Mesenchymal stem cell (in vitro differentiated cells and primary cell): Measurements from ENCODE around the gene FTO.

Experiments used
- DNase-seq: peaks from one replicate; pipeline ENCODE4 v3.0.0-alpha.2; 2013
- H2AFZ ChIP-seq: one replicate; pipeline ENCODE4 v1.6.1; 2013; ENCODE audit warnings: low read depth, mild to moderate bottlenecking, control low read depth, inconsistent platforms, low read length, moderate library complexity
- H2AK5ac ChIP-seq: 2 replicates; pipeline ENCODE4 v1.6.1; 2013; ENCODE audit warnings: low read length, moderate library complexity, mild to moderate bottlenecking, inconsistent platforms; ENCODE audit not compliant: severe bottlenecking
- H2BK120ac ChIP-seq: one replicate; pipeline ENCODE4 v1.6.1; 2013; ENCODE audit warnings: low read depth, mild to moderate bottlenecking, inconsistent platforms, low read length, moderate library complexity
- H2BK12ac ChIP-seq, 2 experiments: one replicate each; pipeline ENCODE4 v1.6.1; 2013; ENCODE audit warnings: inconsistent platforms in 2 of 2, low read length in 2 of 2, mild to moderate bottlenecking in 2 of 2, moderate library complexity in 2 of 2, control low read depth in 1 of 2
- H2BK15ac ChIP-seq: one replicate; pipeline ENCODE4 v1.6.1; 2013; ENCODE audit warnings: mild to moderate bottlenecking, low read depth, inconsistent platforms; ENCODE audit not compliant: poor library complexity, severe bottlenecking
- H2BK5ac ChIP-seq: 2 replicates; pipeline ENCODE4 v1.6.1; 2013; ENCODE audit warnings: low read depth, mild to moderate bottlenecking, low read length, control low read depth, inconsistent platforms; ENCODE audit not compliant: poor library complexity, severe bottlenecking
- H3K14ac ChIP-seq, 2 experiments: one replicate each; pipeline ENCODE4 v1.6.1; 2013; ENCODE audit warnings: inconsistent platforms in 2 of 2, low read length in 2 of 2, control low read depth in 1 of 2, mild to moderate bottlenecking in 1 of 2, moderate library complexity in 1 of 2
- H3K18ac ChIP-seq, 2 experiments: one replicate each; pipeline ENCODE4 v1.6.1; 2013; ENCODE audit warnings: inconsistent platforms in 2 of 2, low read length in 2 of 2, control low read depth in 1 of 2, low read depth in 1 of 2, mild to moderate bottlenecking in 1 of 2
- H3K23ac ChIP-seq, 2 experiments: one replicate each; pipeline ENCODE4 v1.6.1; 2013; ENCODE audit warnings: inconsistent platforms in 2 of 2, low read length in 2 of 2, mild to moderate bottlenecking in 2 of 2, moderate library complexity in 2 of 2, control low read depth in 1 of 2
- H3K27ac ChIP-seq: 2 replicates; pipeline ENCODE4 v1.5.1; 2013; ENCODE audit warnings: mild to moderate bottlenecking, moderate library complexity, low read length, control low read depth, inconsistent platforms; ENCODE audit not compliant: poor library complexity, severe bottlenecking
- H3K27me3 ChIP-seq, 2 experiments: 2 replicates each; pipeline versions ENCODE4 v1.6.1 to v1.7.0; 2013; ENCODE audit warnings: low read length in 2 of 2, mild to moderate bottlenecking in 2 of 2, moderate library complexity in 2 of 2, control low read depth in 1 of 2, inconsistent platforms in 1 of 2; ENCODE audit not compliant: control insufficient read depth in 1 of 2, insufficient read depth in 1 of 2
- H3K36me3 ChIP-seq, 2 experiments: 2 replicates each; pipeline versions ENCODE4 v1.6.1 to v1.7.0; 2013; ENCODE audit warnings: low read length in 2 of 2, control low read depth in 1 of 2, inconsistent platforms in 1 of 2, low read depth in 1 of 2, mild to moderate bottlenecking in 1 of 2; ENCODE audit not compliant: insufficient read depth in 2 of 2, control insufficient read depth in 1 of 2
- H3K4ac ChIP-seq, 2 experiments: one replicate each; pipeline ENCODE4 v1.6.1; 2013; ENCODE audit warnings: inconsistent platforms in 2 of 2, low read length in 2 of 2, mild to moderate bottlenecking in 2 of 2, moderate library complexity in 2 of 2, control low read depth in 1 of 2, low read depth in 1 of 2
- H3K4me1 ChIP-seq: 2 replicates; pipeline ENCODE4 v1.6.1; 2013; ENCODE audit warnings: low read depth, low read length, control low read depth; ENCODE audit not compliant: control insufficient read depth, insufficient read depth
- H3K4me2 ChIP-seq: 2 replicates; pipeline ENCODE4 v1.6.1; 2013; ENCODE audit warnings: low read length, mild to moderate bottlenecking, inconsistent platforms; ENCODE audit not compliant: poor library complexity, severe bottlenecking
- H3K4me3 ChIP-seq, 2 experiments: 2 replicates each; pipeline versions ENCODE4 v1.5.1 to v1.7.0; 2013; ENCODE audit warnings: low read length in 2 of 2, mild to moderate bottlenecking in 2 of 2, control low read depth in 1 of 2, low read depth in 1 of 2; ENCODE audit not compliant: insufficient read depth in 1 of 2
- H3K79me1 ChIP-seq: replicated peaks from 2 replicates; pipeline ENCODE4 v1.6.1; 2013; ENCODE audit warnings: mild to moderate bottlenecking, control low read depth, low read length, inconsistent platforms; ENCODE audit not compliant: poor library complexity, severe bottlenecking
- H3K9ac ChIP-seq: 2 replicates; pipeline ENCODE4 v1.7.0; 2013; ENCODE audit warnings: mild to moderate bottlenecking, low read length, moderate library complexity
- H3K9me3 ChIP-seq: 2 replicates; pipeline ENCODE4 v1.7.0; 2013; ENCODE audit warnings: mild to moderate bottlenecking, low read length; ENCODE audit not compliant: control insufficient read depth
- H4K8ac ChIP-seq: one replicate; pipeline ENCODE4 v1.6.1; 2013; ENCODE audit warnings: inconsistent platforms, mild to moderate bottlenecking, low read length, moderate library complexity
- H4K91ac ChIP-seq: one replicate; pipeline ENCODE4 v1.6.1; 2013; ENCODE audit warnings: mild to moderate bottlenecking, low read length, inconsistent platforms
- WGBS: methylation state at CpG from one replicate; pipeline ENCODE4 v1.1.7; 2013; ENCODE audit warnings: mixed read lengths; 5-methylcytosine and 5-hydroxymethylcytosine counted together

Gene FTO

GRCh38 chr16:54175169-54175551, 471.2 kb downstream of the FTO start:
- H3K36me3 ChIP-seq: no peaks in the 10 kb centered on the region

DNA sequence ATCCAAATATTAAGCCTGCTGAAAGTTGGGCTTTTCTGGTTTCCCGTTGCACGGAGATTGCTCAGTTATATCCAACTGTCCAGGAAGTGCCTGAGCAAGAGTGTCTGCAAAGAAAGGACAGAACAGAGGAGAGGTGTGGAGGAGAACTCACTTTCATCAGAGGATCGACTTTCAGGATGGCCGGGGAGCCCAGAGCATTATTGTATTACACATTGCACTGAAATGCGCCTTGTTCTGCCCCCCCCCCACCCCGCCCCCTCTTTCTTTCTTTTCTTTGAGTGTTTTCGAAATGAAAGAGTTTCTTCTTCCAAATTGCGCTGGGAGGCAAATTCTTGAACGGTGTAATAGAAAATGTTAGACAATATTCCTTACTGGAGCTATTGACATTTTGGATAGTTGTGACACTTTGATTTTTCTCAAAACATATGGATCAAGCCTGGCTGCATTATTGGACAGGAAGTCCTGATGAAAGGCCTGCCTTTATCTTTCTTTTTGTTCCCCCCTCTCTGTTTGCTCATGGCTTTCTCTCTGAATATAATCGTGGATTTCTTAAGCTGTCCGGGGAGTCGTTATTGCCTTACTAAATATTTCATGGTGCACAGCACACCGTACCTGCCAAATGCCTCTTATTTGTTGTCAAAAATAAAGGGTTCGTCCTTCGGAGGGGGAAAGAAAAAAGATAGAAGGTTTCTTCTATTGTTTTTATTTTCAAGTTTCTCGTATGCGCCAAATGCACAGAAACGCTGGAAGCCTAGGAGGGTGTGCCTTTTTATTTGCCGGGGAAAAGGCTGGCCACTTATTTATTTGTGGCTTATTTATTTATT, 471.8 kb downstream of the FTO start:
- Histone ChIP-seq H4K8ac (no peak overlapping the region), H3K9me3 (no peaks in the 10 kb centered on the region)

More at GRCh38 chr16:54175169-54175551, 471.2 kb downstream of the FTO start:
- H3K9me3 ChIP-seq: no peaks in the 10 kb centered on the region
- no peak overlapping the region for H3K18ac ChIP-seq
- DNase-seq: no peak
- H2AK5ac ChIP-seq: no peak overlapping the region
- H4K91ac ChIP-seq: no peak overlapping the region
- WGBS: 67% methylated on average over 9 of the region's 9 CpGs
- H3K79me1 ChIP-seq: no peaks in the 10 kb centered on the region
- no peak overlapping the region for H2AFZ ChIP-seq
- peaks cover 3% of the 10 kb centered on the region for H3K4me1 ChIP-seq
- H2BK5ac ChIP-seq: no peak overlapping the region
- no peak overlapping the region for H2BK12ac ChIP-seq
- no peak overlapping the region for H4K8ac ChIP-seq
- H3K4me2 ChIP-seq: no peak overlapping the region
- H3K27me3 ChIP-seq: peaks cover 0 to 33% of the 10 kb centered on the region in 2 experiments
- no peak overlapping the region for H2BK120ac ChIP-seq
- no peak overlapping the region for H3K27ac ChIP-seq
- peak overlapping the region in 1 of 2 experiments; percentile 70 for H3K4me3 ChIP-seq
- no peak overlapping the region for H3K4ac ChIP-seq
- no peak overlapping the region for H2BK15ac ChIP-seq
- no peak overlapping the region for H3K23ac ChIP-seq
- H3K9ac ChIP-seq: peak overlapping the region; percentile 70
- no peak overlapping the region for H3K14ac ChIP-seq

GRCh38 chr16:54176376-54176901, 472.5 kb downstream of the FTO start:
- no peak overlapping the region for H2BK12ac ChIP-seq
- no peak overlapping the region for H3K27ac ChIP-seq
- H3K27me3 ChIP-seq: peaks cover 0 to 27% of the 10 kb centered on the region in 2 experiments
- H2AFZ ChIP-seq: no peak overlapping the region
- H3K9me3 ChIP-seq: no peaks in the 10 kb centered on the region
- no peak overlapping the region for H2BK15ac ChIP-seq
- H2AK5ac ChIP-seq: no peak overlapping the region
- no peak overlapping the region for H3K23ac ChIP-seq
- H3K4me2 ChIP-seq: no peak overlapping the region
- H3K79me1 ChIP-seq: no peaks in the 10 kb centered on the region
- H4K8ac ChIP-seq: peak overlapping the region; percentile 29
- no peak overlapping the region for H2BK5ac ChIP-seq
- no peak overlapping the region for H3K14ac ChIP-seq
- peak overlapping the region; percentile 70 for H3K9ac ChIP-seq
- no peak overlapping the region for H3K18ac ChIP-seq
- no peaks in the 10 kb centered on the region for H3K36me3 ChIP-seq
- H2BK120ac ChIP-seq: no peak overlapping the region
- H3K4me1 ChIP-seq: peaks cover 3% of the 10 kb centered on the region
- H3K4me3 ChIP-seq: peak overlapping the region in 1 of 2 experiments; percentile 70
- H4K91ac ChIP-seq: no peak overlapping the region
- 27% methylated on average over 16 of the region's 19 CpGs for WGBS
- no peak overlapping the region for H3K4ac ChIP-seq
- no peak for DNase-seq

More for the DNA sequence above, 471.8 kb downstream of the FTO start:
- WGBS: 89% methylated on average over 17 of the region's 19 CpGs
- Histone ChIP-seq H3K23ac (no peak overlapping the region), H2BK5ac (no peak overlapping the region), H2AK5ac (no peak overlapping the region), H2BK15ac (no peak overlapping the region), H2AFZ (no peak overlapping the region), H3K4me2 (no peak overlapping the region), H3K4ac (no peak overlapping the region), H3K18ac (no peak overlapping the region), H2BK120ac (no peak overlapping the region), H3K79me1 (no peaks in the 10 kb centered on the region), H3K14ac (no peak overlapping the region), H3K4me1 (peaks cover 3% of the 10 kb centered on the region), H3K27me3 (peaks cover 0 to 29% of the 10 kb centered on the region in 2 experiments), H2BK12ac (no peak overlapping the region), H3K9ac (peak overlapping the region; percentile 70), H3K27ac (no peak overlapping the region), H3K4me3 (peak overlapping the region in 1 of 2 experiments; percentile 70), H4K91ac (no peak overlapping the region), H3K36me3 (no peaks in the 10 kb centered on the region)
- no peak for DNase-seq

DNA sequence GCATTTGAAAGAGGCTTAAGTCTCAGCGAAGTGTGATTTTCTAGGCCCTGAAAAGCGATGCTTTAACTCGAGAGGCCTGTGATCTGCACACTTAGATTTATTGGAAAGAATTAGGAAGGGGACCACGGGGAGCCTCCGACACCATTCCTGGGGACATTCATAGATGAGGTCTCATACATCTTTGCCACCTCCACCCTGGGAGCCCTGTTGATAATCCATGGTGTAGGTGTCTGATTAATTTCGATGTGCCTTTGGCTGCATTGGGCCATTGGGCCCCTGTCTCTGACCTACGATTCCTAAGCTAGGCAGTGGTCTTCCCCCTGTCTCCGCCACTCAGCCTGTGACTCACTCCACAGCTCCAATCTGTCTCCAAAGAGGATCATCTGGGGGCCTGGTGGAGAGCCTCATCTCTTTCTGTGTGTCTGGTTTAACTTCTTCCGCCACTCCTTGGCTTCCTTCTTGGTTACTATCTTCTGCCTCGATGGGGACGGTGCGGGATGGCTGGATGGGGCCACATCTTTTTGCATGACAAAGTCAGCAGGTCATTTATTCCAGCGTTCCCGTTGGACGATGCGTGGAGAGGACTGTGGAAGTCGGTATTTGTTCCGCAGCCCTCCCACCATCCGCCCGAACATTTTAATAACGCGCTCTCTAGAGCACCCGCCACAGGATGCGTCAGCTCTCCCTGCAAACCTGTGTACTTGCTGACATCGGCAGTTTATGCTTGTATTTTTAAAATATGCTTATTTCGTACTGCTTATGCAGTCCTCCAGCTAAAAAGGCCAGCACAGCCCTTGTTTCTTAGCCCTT, 473.3 kb downstream of the FTO start:
- Histone ChIP-seq H3K4ac (no peak overlapping the region), H2BK12ac (no peak overlapping the region), H3K4me1 (peaks cover 1% of the 10 kb centered on the region), H4K8ac (no peak overlapping the region), H3K18ac (no peak overlapping the region), H3K9ac (no peak overlapping the region), H2BK5ac (no peak overlapping the region), H3K14ac (no peak overlapping the region), H3K4me3 (no peak overlapping the region), H2AK5ac (no peak overlapping the region), H4K91ac (no peak overlapping the region), H3K79me1 (no peaks in the 10 kb centered on the region), H3K36me3 (no peaks in the 10 kb centered on the region), H3K27me3 (peaks cover 0 to 22% of the 10 kb centered on the region in 2 experiments), H3K4me2 (no peak overlapping the region), H2BK120ac (no peak overlapping the region), H2AFZ (no peak overlapping the region), H3K23ac (no peak overlapping the region), H2BK15ac (no peak overlapping the region), H3K27ac (no peak overlapping the region), H3K9me3 (no peaks in the 10 kb centered on the region)
- 93% methylated on average over 24 of the region's 26 CpGs for WGBS
- DNase-seq: no peak
